GM12875 (cell line): ENCODE data around the gene RASA3.

ENCODE experiments used
- H3K4me3 ChIP-seq: one replicate; pipeline ENCODE4 v1.5.1; 2011; ENCODE audit warnings: low read depth, low read length, control low read depth
- TF ChIP-seq, protein P1 (sequence below): IDR thresholded peaks from 2 replicates; pipeline ENCODE4 v1.5.1; 2011; ENCODE audit warnings: low read depth, mild to moderate bottlenecking, control low read depth, inconsistent platforms, low read length, moderate library complexity, borderline replicate concordance; ENCODE audit not compliant: insufficient read depth

Gene RASA3

GRCh38 chr13:113939944-113940297 lies 192.5 kb downstream of the RASA3 start:
- TF ChIP-seq, protein P1, sequence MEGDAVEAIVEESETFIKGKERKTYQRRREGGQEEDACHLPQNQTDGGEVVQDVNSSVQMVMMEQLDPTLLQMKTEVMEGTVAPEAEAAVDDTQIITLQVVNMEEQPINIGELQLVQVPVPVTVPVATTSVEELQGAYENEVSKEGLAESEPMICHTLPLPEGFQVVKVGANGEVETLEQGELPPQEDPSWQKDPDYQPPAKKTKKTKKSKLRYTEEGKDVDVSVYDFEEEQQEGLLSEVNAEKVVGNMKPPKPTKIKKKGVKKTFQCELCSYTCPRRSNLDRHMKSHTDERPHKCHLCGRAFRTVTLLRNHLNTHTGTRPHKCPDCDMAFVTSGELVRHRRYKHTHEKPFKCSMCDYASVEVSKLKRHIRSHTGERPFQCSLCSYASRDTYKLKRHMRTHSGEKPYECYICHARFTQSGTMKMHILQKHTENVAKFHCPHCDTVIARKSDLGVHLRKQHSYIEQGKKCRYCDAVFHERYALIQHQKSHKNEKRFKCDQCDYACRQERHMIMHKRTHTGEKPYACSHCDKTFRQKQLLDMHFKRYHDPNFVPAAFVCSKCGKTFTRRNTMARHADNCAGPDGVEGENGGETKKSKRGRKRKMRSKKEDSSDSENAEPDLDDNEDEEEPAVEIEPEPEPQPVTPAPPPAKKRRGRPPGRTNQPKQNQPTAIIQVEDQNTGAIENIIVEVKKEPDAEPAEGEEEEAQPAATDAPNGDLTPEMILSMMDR, result no peak
- no peak overlapping the region for H3K4me3 ChIP-seq

DNA sequence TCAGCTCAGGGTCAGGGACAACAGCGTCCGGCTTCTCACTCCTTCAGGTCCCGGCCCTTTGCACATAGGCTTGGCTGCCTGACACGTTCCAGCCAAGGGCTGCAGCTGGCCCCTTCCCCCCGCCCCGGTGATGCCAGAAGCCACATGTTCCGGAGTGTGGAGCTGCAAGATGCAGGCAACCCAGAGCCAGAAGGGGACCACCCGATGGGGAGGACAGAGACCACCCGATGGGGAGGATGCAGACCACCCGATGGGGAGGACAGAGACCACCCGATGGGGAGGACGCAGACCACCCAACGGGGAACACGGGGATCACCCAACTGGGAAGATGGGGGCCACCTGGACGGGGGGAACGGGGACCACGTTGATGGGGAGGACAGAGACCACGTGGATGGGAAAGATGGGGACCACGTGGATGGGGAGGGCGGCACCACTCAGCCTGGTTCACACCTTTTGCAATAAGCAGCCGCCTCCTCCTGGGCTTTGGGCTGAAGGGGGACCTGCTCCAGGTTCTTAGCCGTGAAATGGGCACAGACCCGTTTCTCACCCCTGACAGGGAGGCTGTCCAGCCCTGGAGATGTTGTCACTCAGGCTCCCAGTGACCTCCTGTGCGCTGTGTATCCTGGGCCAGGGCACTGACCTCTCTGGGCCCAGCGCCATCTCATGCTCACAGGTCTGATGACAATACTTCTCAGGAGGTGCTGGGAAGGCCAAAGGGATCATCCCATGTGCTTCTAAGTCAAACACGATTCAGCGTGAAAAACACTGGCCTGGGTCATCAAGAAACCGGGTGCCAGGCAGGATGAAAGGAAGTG lies 193.1 kb downstream of the RASA3 start:
- no peak overlapping the region for H3K4me3 ChIP-seq
- TF ChIP-seq, protein P1, result no peak

DNA sequence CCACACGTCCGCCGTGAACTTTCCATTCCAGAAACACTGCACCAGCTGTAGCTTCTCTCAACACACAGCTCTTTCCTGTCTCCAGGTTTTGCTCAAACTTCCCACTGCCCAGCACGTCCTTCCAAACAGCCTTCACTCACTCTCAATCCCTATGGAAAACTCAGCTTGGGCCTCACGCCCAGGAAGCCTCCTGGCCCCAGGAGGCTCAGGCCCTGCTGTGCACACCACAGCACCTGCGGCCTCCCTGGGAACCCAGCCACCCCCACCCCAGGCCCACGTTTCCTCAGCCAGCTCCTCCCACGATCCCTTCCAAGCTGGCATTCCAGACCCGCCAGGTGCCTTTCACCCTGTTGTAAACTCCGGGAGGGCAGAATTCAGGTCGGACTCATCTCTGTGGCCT lies 193.7 kb downstream of the RASA3 start:
- TF ChIP-seq, protein P1, result no peak

GRCh38 chr13:113938246-113938645 lies 194.2 kb downstream of the RASA3 start:
- no peak overlapping the region for H3K4me3 ChIP-seq
- TF ChIP-seq, protein P1, result no peak

More for the DNA sequence above, 193.7 kb downstream of the RASA3 start:
- no peak overlapping the region for H3K4me3 ChIP-seq

- TF ChIP-seq, protein P1, result no peak
- H3K4me3 ChIP-seq, result no peak overlapping the region
These were observed 194.8 kb downstream of the RASA3 start for GRCh38 chr13:113937527-113938180.

- TF ChIP-seq, protein P1, result no peak
- no peak overlapping the region for H3K4me3 ChIP-seq
These were observed 195.3 kb downstream of the RASA3 start for GRCh38 chr13:113937073-113937472.

GRCh38 chr13:113936166-113936965 lies 196.1 kb downstream of the RASA3 start:
- TF ChIP-seq, protein P1, result no peak
- H3K4me3 ChIP-seq, result no peak overlapping the region
